ENCODE data around the gene PTPN3.

GRCh38 chr9:109468927-109469326, 29.2 kb downstream of the PTPN3 start:
- TF ChIP-seq E4F1 (IDR thresholded peaks at IDR 0.05; ENCODE audit: borderline replicate concordance, partially characterized antibody) (no peak), CTCF (IDR thresholded peaks at IDR 0.05 in 2 of 3, conservative IDR thresholded peaks at IDR 0.05 in 1 of 3; ENCODE audit: control insufficient read depth in 2 of 3, extremely low read depth in 1 of 3, insufficient read depth in 1 of 3, low read depth in 3 of 3, low read length in 3 of 3) (no peak), FOXM1 (IDR thresholded peaks at IDR 0.05; ENCODE audit: low read depth, low read length) (no peak), SMC3 (IDR thresholded peaks at IDR 0.05; ENCODE audit: borderline replicate concordance, low read length) (no peak), ZNF274 (IDR thresholded peaks at IDR 0.05; ENCODE audit: insufficient read depth, insufficient read length) (no peak), RBBP5 (conservative IDR thresholded peaks at IDR 0.05) (no peak), SUZ12 (IDR thresholded peaks at IDR 0.05; ENCODE audit: unreplicated experiment) (no peak), GABPA (IDR thresholded peaks at IDR 0.05; ENCODE audit: low read depth) (no peak), SIN3A (IDR thresholded peaks at IDR 0.05; ENCODE audit: low read depth, low read length) (no peak), DPF2 (IDR thresholded peaks at IDR 0.05) (no peak), ZNF384 (IDR thresholded peaks at IDR 0.05; ENCODE audit: borderline replicate concordance, low read depth, low read length) (no peak), HSF1 (IDR thresholded peaks at IDR 0.05; ENCODE audit: low read depth, low read length) (no peak)

Measured in GM12878 (cell line).